Esophagus squamous epithelium (tissue), 5 donors: ENCODE results near the gene WHRN. TPM values are rescaled to one million over a fixed set of nuclear protein-coding genes. Genes with fewer than 3 reads are reported as not detected.

ENCODE experiments used
- DNase-seq: peaks from one replicate; lab custom pipeline; 2025; lab: John Stamatoyannopoulos, UW
- H3K27ac ChIP-seq, 4 donors: fragments of 200-600 bp; sonication (generic); one replicate each; pipeline ENCODE4 v1.5.1; 2016 to 2019; ENCODE audit warnings: mild to moderate bottlenecking in 1 of 4
- H3K27me3 ChIP-seq, 4 donors: fragments of 200-600 bp; sonication (generic); 1 replicate in 3 of 4; 2 replicates in 1 of 4; pipeline versions ENCODE4 v1.5.1 to v1.6.0; 2017 to 2021; ENCODE audit warnings: antibody characterized with exemption in 1 of 4
- H3K36me3 ChIP-seq, 3 donors: fragments of 200-600 bp; sonication (generic); one replicate each; pipeline ENCODE4 v1.5.1; 2016 to 2019
- H3K4me1 ChIP-seq, 3 donors: fragments of 200-600 bp; sonication (generic); one replicate each; pipeline ENCODE4 v1.5.1; 2017 to 2019
- H3K4me3 ChIP-seq, 4 donors: fragments of 200-600 bp; sonication (generic); 1 replicate in 3 of 4; 2 replicates in 1 of 4; pipeline ENCODE4 v1.5.1; 2016 to 2019; ENCODE audit warnings: mild to moderate bottlenecking in 2 of 4, moderate library complexity in 1 of 4
- H3K9me3 ChIP-seq, 3 donors: fragments of 200-600 bp; sonication (generic); one replicate each; pipeline ENCODE4 v1.5.1; 2016 to 2019
- POLR2A ChIP-seq, 4 donors: fragments of 450-650 bp; IDR thresholded peaks; one replicate each; pipeline ENCODE4 v1.6.1; 2017; ENCODE audit warnings: antibody characterized with exemption in 4 of 4, mild to moderate bottlenecking in 4 of 4, moderate library complexity in 3 of 4
- WGBS, 2 donors: methylation state at CpG; one replicate each; pipeline ENCODE4 v1.1.5; 2018; 5-methylcytosine and 5-hydroxymethylcytosine counted together
- intact Hi-C: fragments of 100-400 bp; cut with DNase I; formaldehyde crosslinking; loops from one replicate; pipeline ENCODE4 v1.15.0; 2022
- total RNA-seq, 4 donors: library from RNA; depleted of rRNA; stranded (reverse); fragments of >200 nt; gene quantifications; one replicate each; pipeline ENCODE4 v1.1.0, GENCODE V29; 2016
- TF ChIP-seq, protein P1 (sequence below), 6 experiments: fragments of 450-650 bp in 4 of 6; fragments of 200-600 bp in 2 of 6; sonication (generic) in 2 of 6; IDR thresholded peaks; one replicate each; pipeline ENCODE4 v1.5.1; 2016 to 2019; ENCODE audit warnings: antibody characterized with exemption in 6 of 6, mild to moderate bottlenecking in 4 of 6, moderate library complexity in 4 of 6
- donor health status: DM: yes; HTN: yes; CAD: no.

WHRN gene
- total RNA-seq, 4 donors from 2014 or later = 2.9 to 6.1 (median 3.4) TPM

DNA sequence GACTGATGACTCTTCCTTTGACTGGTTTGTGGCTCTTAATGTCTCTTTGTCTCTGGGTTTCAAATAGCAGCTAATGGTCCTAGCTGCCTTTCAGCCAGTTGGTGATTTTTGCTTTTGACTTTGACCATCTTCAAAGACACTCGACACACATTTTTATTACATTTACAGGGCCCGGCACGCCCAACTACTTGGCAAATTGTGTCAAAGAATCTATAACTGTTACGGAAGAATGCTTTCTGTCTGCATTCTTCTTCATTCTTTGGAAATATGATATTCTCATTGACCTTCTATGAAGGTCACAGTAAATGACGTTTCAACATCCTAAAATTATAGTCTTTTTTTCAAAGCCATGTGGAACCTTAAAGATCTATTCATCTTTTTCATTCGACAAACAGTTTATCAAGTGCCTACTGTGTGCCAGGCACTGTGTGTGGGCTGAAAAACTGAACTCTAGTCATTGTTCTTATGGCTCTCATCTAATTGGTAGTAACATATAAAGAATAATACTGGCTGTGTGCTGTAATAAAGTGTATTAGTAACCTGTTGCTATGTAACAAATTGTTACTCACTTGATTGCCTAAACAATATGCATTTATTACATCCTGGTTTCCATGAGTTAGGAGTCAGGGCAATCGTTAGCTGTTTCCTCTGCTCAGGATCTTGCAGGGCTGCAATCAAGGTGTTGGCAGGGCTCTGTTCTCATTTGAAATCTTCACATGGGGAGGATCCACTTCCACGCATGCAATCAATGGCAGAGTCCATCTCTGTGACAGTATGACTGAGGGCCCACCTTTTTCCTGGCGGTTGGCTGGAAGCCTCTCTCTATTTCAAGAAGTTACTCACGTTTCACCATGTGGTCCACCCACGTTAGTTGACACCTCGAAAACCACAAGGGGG, 7.0 kb upstream of the WHRN start:
- H3K27ac ChIP-seq = no peak overlapping the region
- H3K4me3 ChIP-seq = no peak overlapping the region
- no peaks in the 10 kb centered on the region for H3K9me3 ChIP-seq
- DNase-seq = no peak
- TF ChIP-seq POLR2A (IDR thresholded peaks at IDR 0.05) = no peak
- TF ChIP-seq, protein P1, sequence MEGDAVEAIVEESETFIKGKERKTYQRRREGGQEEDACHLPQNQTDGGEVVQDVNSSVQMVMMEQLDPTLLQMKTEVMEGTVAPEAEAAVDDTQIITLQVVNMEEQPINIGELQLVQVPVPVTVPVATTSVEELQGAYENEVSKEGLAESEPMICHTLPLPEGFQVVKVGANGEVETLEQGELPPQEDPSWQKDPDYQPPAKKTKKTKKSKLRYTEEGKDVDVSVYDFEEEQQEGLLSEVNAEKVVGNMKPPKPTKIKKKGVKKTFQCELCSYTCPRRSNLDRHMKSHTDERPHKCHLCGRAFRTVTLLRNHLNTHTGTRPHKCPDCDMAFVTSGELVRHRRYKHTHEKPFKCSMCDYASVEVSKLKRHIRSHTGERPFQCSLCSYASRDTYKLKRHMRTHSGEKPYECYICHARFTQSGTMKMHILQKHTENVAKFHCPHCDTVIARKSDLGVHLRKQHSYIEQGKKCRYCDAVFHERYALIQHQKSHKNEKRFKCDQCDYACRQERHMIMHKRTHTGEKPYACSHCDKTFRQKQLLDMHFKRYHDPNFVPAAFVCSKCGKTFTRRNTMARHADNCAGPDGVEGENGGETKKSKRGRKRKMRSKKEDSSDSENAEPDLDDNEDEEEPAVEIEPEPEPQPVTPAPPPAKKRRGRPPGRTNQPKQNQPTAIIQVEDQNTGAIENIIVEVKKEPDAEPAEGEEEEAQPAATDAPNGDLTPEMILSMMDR (IDR thresholded peaks at IDR 0.05) = no peak
- H3K4me1 ChIP-seq = no peaks in the 10 kb centered on the region
- 60 to 66% methylated on average over 12 of the region's 12 CpGs for WGBS, 2 donors
- H3K27me3 ChIP-seq = peaks cover 0 to 48% (median 0%) of the 10 kb centered on the region in 4 donors
- no peaks in the 10 kb centered on the region for H3K36me3 ChIP-seq
- intact Hi-C loops = no loop called here

DNA sequence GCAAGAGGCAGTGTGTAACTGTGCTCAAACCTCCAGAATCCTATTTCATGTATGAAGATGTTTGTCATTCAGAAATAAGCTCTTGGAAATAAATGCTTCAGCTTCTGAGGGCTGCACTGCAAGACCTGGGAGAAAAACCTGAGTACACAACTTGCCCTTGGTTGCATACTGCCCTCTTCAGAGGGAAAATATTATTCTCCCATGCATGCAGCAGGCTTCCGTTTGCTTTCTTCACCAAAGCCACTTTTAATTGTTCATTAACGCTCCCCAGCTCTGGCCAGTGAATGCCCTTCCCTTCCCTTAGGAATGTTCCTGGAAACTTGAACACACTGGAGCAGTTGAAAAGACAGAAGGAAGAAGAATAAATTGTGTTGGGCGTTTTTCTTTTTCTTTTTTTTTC, 2.5 kb upstream of the WHRN start:
- no peak for DNase-seq
- H3K4me1 ChIP-seq = peaks cover 9 to 34% (median 10%) of the 10 kb centered on the region in 3 donors

DNA sequence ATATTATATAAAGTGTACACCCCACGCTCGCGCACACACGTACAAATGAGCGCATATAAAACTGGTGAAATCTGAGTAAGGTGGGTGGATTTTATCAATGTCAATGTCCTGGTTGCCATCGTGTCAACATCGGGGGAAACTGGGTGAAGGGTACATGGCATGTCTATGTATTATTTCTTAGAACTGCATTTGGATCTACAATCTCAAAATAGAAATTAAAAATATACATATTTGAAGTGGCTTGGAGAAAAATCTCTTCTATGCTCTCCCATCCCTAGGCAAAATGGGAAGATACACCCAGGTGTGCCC, 763 bp upstream of the WHRN start:
- peak overlapping the region in 3 of 4 donors; percentile 62 to 86 (median 71) for H3K4me3 ChIP-seq
- no peak for TF ChIP-seq POLR2A (IDR thresholded peaks at IDR 0.05)
- TF ChIP-seq, protein P1 (IDR thresholded peaks at IDR 0.05) = no peak
- intact Hi-C loops = loop anchor here (10.0 kb wide), 2 partner anchors 79 to 101 kb away; partner anchors contain the start of gene ATP6V1G1

More for the DNA sequence above, 2.5 kb upstream of the WHRN start:
- no peak for TF ChIP-seq POLR2A (IDR thresholded peaks at IDR 0.05)
- TF ChIP-seq, protein P1 (IDR thresholded peaks at IDR 0.05) = peak in 5 of 6 experiments; percentile 20 to 46 (median 38)
- intact Hi-C loops = loop anchor here (10.0 kb wide), 2 partner anchors 77 to 103 kb away; partner anchors contain the start of gene ATP6V1G1
- H3K4me3 ChIP-seq = no peak overlapping the region
- WGBS, 2 donors = 2 to 4% methylated on average over 3 of the region's 3 CpGs
- peaks cover 0 to 67% (median 0%) of the 10 kb centered on the region in 4 donors for H3K27me3 ChIP-seq
- no peaks in the 10 kb centered on the region for H3K36me3 ChIP-seq
- no peaks in the 10 kb centered on the region for H3K9me3 ChIP-seq
- H3K27ac ChIP-seq = no peak overlapping the region

DNA sequence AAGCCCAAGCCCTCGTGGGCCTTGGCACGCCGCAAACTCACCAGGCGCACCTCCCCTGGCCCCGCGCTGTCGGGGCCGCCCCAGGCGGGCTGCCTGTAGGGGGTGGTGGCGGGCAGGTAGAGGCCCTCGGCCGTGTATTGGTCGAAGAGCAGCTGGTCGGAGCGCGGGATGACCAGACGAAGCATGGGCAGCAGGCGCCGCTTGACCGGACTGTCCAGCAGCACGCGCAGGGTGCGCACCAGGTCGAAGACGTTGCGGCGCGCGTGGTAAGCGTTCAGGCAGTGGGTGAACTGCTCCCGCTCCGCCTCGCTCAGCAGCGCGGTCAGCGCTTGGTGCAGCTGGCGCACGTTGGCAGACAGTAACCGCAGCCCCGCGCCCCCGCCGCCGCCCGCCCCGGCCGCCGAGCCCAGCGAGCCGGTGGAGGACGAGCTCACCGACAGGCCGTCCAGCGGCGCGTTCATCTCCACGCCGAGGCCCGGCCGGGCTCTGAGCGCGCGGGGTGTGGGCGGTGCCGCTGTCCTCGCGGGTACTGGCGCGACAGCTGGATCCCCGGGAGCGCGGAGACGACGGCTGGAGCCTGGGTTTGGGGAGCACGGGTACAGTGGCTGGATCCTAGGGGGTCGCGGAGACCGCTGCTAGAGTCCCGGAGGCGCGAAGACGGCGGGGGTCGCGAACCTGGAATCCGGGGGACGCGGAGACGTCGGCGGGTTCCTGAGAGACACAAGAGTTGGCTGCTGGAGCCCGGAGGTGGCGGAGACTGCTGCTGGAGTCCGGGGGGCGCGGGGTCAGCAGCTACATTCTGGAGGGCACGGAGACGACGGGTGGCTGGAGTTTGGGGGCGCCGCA, 709 bp downstream of the WHRN start:
- TF ChIP-seq POLR2A (IDR thresholded peaks at IDR 0.05) = no peak
- TF ChIP-seq, protein P1 (IDR thresholded peaks at IDR 0.05) = peak in 5 of 6 experiments; percentile 14 to 58 (median 35)
- no peak for DNase-seq
- 0 to 7% methylated on average over 6 to 12 of the region's 101 CpGs for WGBS, 2 donors
- Histone ChIP-seq H3K36me3 (no peaks in the 10 kb centered on the region), H3K4me3 (peak overlapping the region; percentile 62 to 86 (median 68)), H3K27ac (peak overlapping the region; percentile 76 to 87 (median 84)), H3K27me3 (peaks cover 0 to 45% (median 0%) of the 10 kb centered on the region in 4 donors), H3K9me3 (no peaks in the 10 kb centered on the region), H3K4me1 (peaks cover 14 to 62% (median 15%) of the 10 kb centered on the region in 3 donors)
- intact Hi-C loops = loop anchor here (10.0 kb wide), 2 partner anchors 80 to 100 kb away; partner anchors contain the start of gene ATP6V1G1

More for the DNA sequence above, 763 bp upstream of the WHRN start:
- H3K4me1 ChIP-seq = peaks cover 14 to 51% (median 15%) of the 10 kb centered on the region in 3 donors
- 52 to 66% methylated on average over 7 of the region's 7 CpGs for WGBS, 2 donors
- H3K9me3 ChIP-seq = no peaks in the 10 kb centered on the region
- H3K27me3 ChIP-seq = peaks cover 0 to 60% (median 0%) of the 10 kb centered on the region in 4 donors
- DNase-seq = no peak
- H3K36me3 ChIP-seq = no peaks in the 10 kb centered on the region
- peak overlapping the region in 1 of 4 donors; percentile 87 for H3K27ac ChIP-seq
